Mesenchymal stem cell (in vitro differentiated cells and primary cell): ENCODE data around the gene ANKRD10.
"Not testable (repeated sequence)": the region's sequence is repeated elsewhere in the genome, so short reads cannot be mapped to it uniquely, and the experiment has no call there.

Source experiments
- DNase-seq: peaks from one replicate; pipeline ENCODE4 v3.0.0-alpha.2; 2013
- H2AFZ ChIP-seq: one replicate; pipeline ENCODE4 v1.6.1; 2013; ENCODE audit warnings: low read depth, mild to moderate bottlenecking, control low read depth, inconsistent platforms, low read length, moderate library complexity
- H2AK5ac ChIP-seq: 2 replicates; pipeline ENCODE4 v1.6.1; 2013; ENCODE audit warnings: low read length, moderate library complexity, mild to moderate bottlenecking, inconsistent platforms; ENCODE audit not compliant: severe bottlenecking
- H2BK120ac ChIP-seq: one replicate; pipeline ENCODE4 v1.6.1; 2013; ENCODE audit warnings: low read depth, mild to moderate bottlenecking, inconsistent platforms, low read length, moderate library complexity
- H2BK12ac ChIP-seq, 2 experiments: one replicate each; pipeline ENCODE4 v1.6.1; 2013; ENCODE audit warnings: inconsistent platforms in 2 of 2, low read length in 2 of 2, mild to moderate bottlenecking in 2 of 2, moderate library complexity in 2 of 2, control low read depth in 1 of 2
- H2BK15ac ChIP-seq: one replicate; pipeline ENCODE4 v1.6.1; 2013; ENCODE audit warnings: mild to moderate bottlenecking, low read depth, inconsistent platforms; ENCODE audit not compliant: poor library complexity, severe bottlenecking
- H2BK5ac ChIP-seq: 2 replicates; pipeline ENCODE4 v1.6.1; 2013; ENCODE audit warnings: low read depth, mild to moderate bottlenecking, low read length, control low read depth, inconsistent platforms; ENCODE audit not compliant: poor library complexity, severe bottlenecking
- H3K14ac ChIP-seq, 2 experiments: one replicate each; pipeline ENCODE4 v1.6.1; 2013; ENCODE audit warnings: inconsistent platforms in 2 of 2, low read length in 2 of 2, control low read depth in 1 of 2, mild to moderate bottlenecking in 1 of 2, moderate library complexity in 1 of 2
- H3K18ac ChIP-seq, 2 experiments: one replicate each; pipeline ENCODE4 v1.6.1; 2013; ENCODE audit warnings: inconsistent platforms in 2 of 2, low read length in 2 of 2, control low read depth in 1 of 2, low read depth in 1 of 2, mild to moderate bottlenecking in 1 of 2
- H3K23ac ChIP-seq, 2 experiments: one replicate each; pipeline ENCODE4 v1.6.1; 2013; ENCODE audit warnings: inconsistent platforms in 2 of 2, low read length in 2 of 2, mild to moderate bottlenecking in 2 of 2, moderate library complexity in 2 of 2, control low read depth in 1 of 2
- H3K27ac ChIP-seq: 2 replicates; pipeline ENCODE4 v1.5.1; 2013; ENCODE audit warnings: mild to moderate bottlenecking, moderate library complexity, low read length, control low read depth, inconsistent platforms; ENCODE audit not compliant: poor library complexity, severe bottlenecking
- H3K27me3 ChIP-seq, 2 experiments: 2 replicates each; pipeline versions ENCODE4 v1.6.1 to v1.7.0; 2013; ENCODE audit warnings: low read length in 2 of 2, mild to moderate bottlenecking in 2 of 2, moderate library complexity in 2 of 2, control low read depth in 1 of 2, inconsistent platforms in 1 of 2; ENCODE audit not compliant: control insufficient read depth in 1 of 2, insufficient read depth in 1 of 2
- H3K36me3 ChIP-seq, 2 experiments: 2 replicates each; pipeline versions ENCODE4 v1.6.1 to v1.7.0; 2013; ENCODE audit warnings: low read length in 2 of 2, control low read depth in 1 of 2, inconsistent platforms in 1 of 2, low read depth in 1 of 2, mild to moderate bottlenecking in 1 of 2; ENCODE audit not compliant: insufficient read depth in 2 of 2, control insufficient read depth in 1 of 2
- H3K4ac ChIP-seq, 2 experiments: one replicate each; pipeline ENCODE4 v1.6.1; 2013; ENCODE audit warnings: inconsistent platforms in 2 of 2, low read length in 2 of 2, mild to moderate bottlenecking in 2 of 2, moderate library complexity in 2 of 2, control low read depth in 1 of 2, low read depth in 1 of 2
- H3K4me1 ChIP-seq: 2 replicates; pipeline ENCODE4 v1.6.1; 2013; ENCODE audit warnings: low read depth, low read length, control low read depth; ENCODE audit not compliant: control insufficient read depth, insufficient read depth
- H3K4me2 ChIP-seq: 2 replicates; pipeline ENCODE4 v1.6.1; 2013; ENCODE audit warnings: low read length, mild to moderate bottlenecking, inconsistent platforms; ENCODE audit not compliant: poor library complexity, severe bottlenecking
- H3K4me3 ChIP-seq, 2 experiments: 2 replicates each; pipeline versions ENCODE4 v1.5.1 to v1.7.0; 2013; ENCODE audit warnings: low read length in 2 of 2, mild to moderate bottlenecking in 2 of 2, control low read depth in 1 of 2, low read depth in 1 of 2; ENCODE audit not compliant: insufficient read depth in 1 of 2
- H3K79me1 ChIP-seq: replicated peaks from 2 replicates; pipeline ENCODE4 v1.6.1; 2013; ENCODE audit warnings: mild to moderate bottlenecking, control low read depth, low read length, inconsistent platforms; ENCODE audit not compliant: poor library complexity, severe bottlenecking
- H3K9ac ChIP-seq: 2 replicates; pipeline ENCODE4 v1.7.0; 2013; ENCODE audit warnings: mild to moderate bottlenecking, low read length, moderate library complexity
- H3K9me3 ChIP-seq: 2 replicates; pipeline ENCODE4 v1.7.0; 2013; ENCODE audit warnings: mild to moderate bottlenecking, low read length; ENCODE audit not compliant: control insufficient read depth
- H4K8ac ChIP-seq: one replicate; pipeline ENCODE4 v1.6.1; 2013; ENCODE audit warnings: inconsistent platforms, mild to moderate bottlenecking, low read length, moderate library complexity
- H4K91ac ChIP-seq: one replicate; pipeline ENCODE4 v1.6.1; 2013; ENCODE audit warnings: mild to moderate bottlenecking, low read length, inconsistent platforms
- WGBS: methylation state at CpG from one replicate; pipeline ENCODE4 v1.1.7; 2013; ENCODE audit warnings: mixed read lengths; 5-methylcytosine and 5-hydroxymethylcytosine counted together

Gene ANKRD10

GRCh38 chr13:110955608-110956007 lies 40.7 kb upstream of the ANKRD10 start:
- not testable (repeated sequence) for H3K36me3 ChIP-seq, H3K79me1 ChIP-seq, H3K4me2 ChIP-seq, H2BK15ac ChIP-seq, H3K4me3 ChIP-seq, H3K14ac ChIP-seq, H2BK120ac ChIP-seq, H3K27me3 ChIP-seq, H2AFZ ChIP-seq, H3K23ac ChIP-seq, H4K8ac ChIP-seq
- Histone ChIP-seq H3K4me1 (peaks cover 18% of the 10 kb centered on the region), H2AK5ac (peak overlapping the region; percentile 68), H4K91ac (peak overlapping the region; percentile 82), H2BK5ac (peak overlapping the region; percentile 95), H3K4ac (peak overlapping the region; percentile 68 to 82), H3K9me3 (peaks cover 13% of the 10 kb centered on the region), H3K9ac (peak overlapping the region; percentile 75), H3K27ac (peak overlapping the region; percentile 93), H2BK12ac (peak overlapping the region in 1 of 2 experiments; percentile 63), H3K18ac (peak overlapping the region; percentile 64 to 73)
- DNase-seq = peak; percentile 45
- WGBS = 84% methylated on average over 1 of the region's 7 CpGs

DNA sequence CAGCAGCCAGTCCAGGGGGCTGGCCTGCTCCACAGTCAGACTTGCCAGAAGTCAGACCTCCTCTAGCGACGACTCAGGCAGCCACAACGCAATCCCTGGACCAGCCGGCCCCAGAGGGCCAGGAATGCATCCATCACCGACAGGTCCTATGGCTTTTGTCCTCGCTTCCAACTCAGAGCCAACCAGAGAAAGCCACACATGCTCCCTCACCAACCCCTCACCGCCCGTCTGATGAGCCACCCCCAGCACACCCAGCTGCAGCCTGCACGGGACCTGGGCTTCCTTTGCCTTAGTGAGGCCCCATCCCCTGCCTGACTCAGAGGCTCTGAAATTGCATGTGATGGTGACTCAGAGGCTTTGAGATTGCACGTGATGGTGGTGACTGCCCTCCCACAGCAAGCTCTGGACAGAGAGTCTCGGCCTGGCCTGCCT lies 40.2 kb upstream of the ANKRD10 start:
- peak overlapping the region in 1 of 2 experiments; percentile 58 for H3K4me3 ChIP-seq
- DNase-seq = peak; percentile 99
- H3K4me2 ChIP-seq, H3K27me3 ChIP-seq, H2BK120ac ChIP-seq, H2BK15ac ChIP-seq, H3K14ac ChIP-seq, H3K79me1 ChIP-seq, H3K36me3 ChIP-seq, H3K23ac ChIP-seq, H2AK5ac ChIP-seq, H2AFZ ChIP-seq: not testable (repeated sequence)
- peak overlapping the region; percentile 75 for H3K9ac ChIP-seq
- peak overlapping the region; percentile 99 for H4K8ac ChIP-seq
- peak overlapping the region in 1 of 2 experiments; percentile 97 for H3K4ac ChIP-seq
- 2% methylated on average over 8 of the region's 11 CpGs for WGBS
- peaks cover 18% of the 10 kb centered on the region for H3K4me1 ChIP-seq
- H4K91ac ChIP-seq = peak overlapping the region; percentile 99
- peak overlapping the region; percentile 93 for H3K27ac ChIP-seq
- H3K18ac ChIP-seq = peak overlapping the region; percentile 92 to 98
- peak overlapping the region in 1 of 2 experiments; percentile 85 for H2BK12ac ChIP-seq
- peak overlapping the region; percentile 60 for H2BK5ac ChIP-seq
- H3K9me3 ChIP-seq = peaks cover 13% of the 10 kb centered on the region

- not testable (repeated sequence) for H2AFZ ChIP-seq, H3K27me3 ChIP-seq, H3K36me3 ChIP-seq, DNase-seq, H3K79me1 ChIP-seq, H3K4me2 ChIP-seq
- Histone ChIP-seq H3K23ac (peak overlapping the region in 1 of 2 experiments; percentile 10), H2BK5ac (peak overlapping the region; percentile 60), H3K9ac (peak overlapping the region; percentile 70), H3K4me1 (peaks cover 18% of the 10 kb centered on the region), H3K14ac (peak overlapping the region in 1 of 2 experiments; percentile 68), H3K4ac (peak overlapping the region; percentile 95 to 97), H2BK15ac (peak overlapping the region; percentile 98), H3K27ac (peak overlapping the region; percentile 89), H2BK120ac (peak overlapping the region; percentile 82), H2AK5ac (peak overlapping the region; percentile 89), H4K8ac (peak overlapping the region; percentile 99), H3K9me3 (peaks cover 13% of the 10 kb centered on the region), H4K91ac (peak overlapping the region; percentile 99), H3K4me3 (peak overlapping the region in 1 of 2 experiments; percentile 58), H2BK12ac (peak overlapping the region; percentile 92 to 95), H3K18ac (peak overlapping the region; percentile 92 to 98)
- 96% methylated on average over 15 of the region's 15 CpGs for WGBS
Measured at GRCh38 chr13:110954533-110954920, 39.7 kb upstream of the ANKRD10 start.

DNA sequence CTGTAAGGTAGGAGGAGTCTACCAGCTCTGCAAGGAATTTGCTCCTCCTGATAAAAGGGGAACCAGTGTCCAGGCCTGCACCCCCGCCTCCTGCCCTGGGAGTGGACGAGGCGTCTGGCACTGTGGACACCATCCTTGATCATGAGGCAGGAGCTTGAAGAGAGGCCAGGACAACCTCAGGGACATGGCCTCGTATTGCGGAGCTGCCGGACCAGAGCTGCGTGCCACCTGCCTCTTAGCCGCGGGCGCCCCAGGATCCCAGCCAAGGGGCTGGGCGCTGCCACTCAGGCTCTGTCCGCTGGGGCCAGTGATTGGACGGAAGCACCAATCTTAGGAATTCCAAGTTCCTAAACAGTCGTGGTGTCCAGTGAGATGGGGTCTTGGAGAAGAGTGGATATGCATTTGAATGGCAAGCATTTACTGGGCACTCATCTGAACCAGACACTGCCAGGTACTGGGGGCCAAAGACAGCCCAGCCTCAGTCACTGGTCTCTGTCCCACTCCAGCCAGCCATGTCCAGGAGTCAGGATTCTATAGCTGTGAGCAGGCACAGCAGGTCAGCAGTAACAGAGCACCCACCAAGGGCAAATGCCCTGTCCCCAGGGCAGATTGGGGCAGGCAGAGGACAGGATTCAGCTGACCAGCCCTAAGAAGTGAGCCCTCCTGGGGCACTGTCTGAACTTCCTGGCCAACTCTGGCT lies 39.1 kb upstream of the ANKRD10 start:
- Histone ChIP-seq H4K91ac (peak overlapping the region; percentile 99), H2BK120ac (peak overlapping the region; percentile 80), H3K18ac (peak overlapping the region; percentile 92 to 98), H3K79me1 (no peaks in the 10 kb centered on the region), H2AFZ (no peak overlapping the region), H3K27me3 (no peaks in the 10 kb centered on the region), H4K8ac (peak overlapping the region; percentile 85), H3K9me3 (peaks cover 13% of the 10 kb centered on the region), H3K4me1 (peaks cover 18% of the 10 kb centered on the region), H3K27ac (peak overlapping the region; percentile 89), H3K4ac (peak overlapping the region; percentile 95 to 97), H2BK5ac (peak overlapping the region; percentile 60), H2BK15ac (peak overlapping the region; percentile 44), H3K23ac (no peak overlapping the region), H3K9ac (no peak overlapping the region), H2BK12ac (peak overlapping the region; percentile 92 to 98), H3K4me2 (no peak overlapping the region), H3K4me3 (no peak overlapping the region), H3K14ac (peak overlapping the region in 1 of 2 experiments; percentile 88), H3K36me3 (peaks cover 0 to 5% of the 10 kb centered on the region in 2 experiments), H2AK5ac (peak overlapping the region; percentile 96)
- DNase-seq = no peak
- 98% methylated on average over 14 of the region's 14 CpGs for WGBS
